ENCODE measurements around the gene SIPA1L3. TPM values are rescaled to one million over a fixed set of nuclear protein-coding genes. Genes with fewer than 3 reads are reported as not detected.

Gene SIPA1L3
- total and polyA plus RNA-seq, 2 donors from 2014 or later = 5.8 to 61.7 TPM

- Histone ChIP-seq H3K4me3 (ENCODE audit: low read length in 3 of 3) (peak overlapping the region in 1 of 3 donors; percentile 47), H3K9ac (ENCODE audit: low read length in 3 of 3) (peak overlapping the region in 1 of 3 donors; percentile 46), H3K27ac (ENCODE audit: low read depth in 2 of 2, low read length in 2 of 2) (no peak overlapping the region), H3K9me3 (ENCODE audit: control insufficient read depth in 2 of 3, insufficient read depth in 1 of 3, low read length in 3 of 3) (no peaks in the 10 kb centered on the region), H3K36me3 (ENCODE audit: control insufficient read depth in 2 of 3, insufficient read depth in 3 of 3, low read length in 3 of 3) (no peaks in the 10 kb centered on the region), H3K27me3 (ENCODE audit: control insufficient read depth, insufficient read depth, low read length) (no peaks in the 10 kb centered on the region), H3K4me1 (ENCODE audit: control insufficient read depth in 2 of 3, insufficient read depth in 2 of 3, low read depth in 1 of 3, low read length in 3 of 3) (peaks cover 0 to 2% (median 0%) of the 10 kb centered on the region in 3 donors)
- FAIRE-seq (no peak), DNase-seq (no peak)
- intact Hi-C loops (cut with DNase I) = no loop called here
- TF ChIP-seq CTCF (IDR thresholded peaks at IDR 0.05; ENCODE audit: borderline replicate concordance, extremely low read depth, insufficient read depth) = no peak
Measured at GRCh38 chr19:38243279-38243673, 336.3 kb downstream of the SIPA1L3 start.

GRCh38 chr19:38245826-38246498 is 339.0 kb downstream of the SIPA1L3 start:
- Histone ChIP-seq H3K9ac (ENCODE audit: low read length in 3 of 3) (no peak overlapping the region), H3K36me3 (ENCODE audit: control insufficient read depth in 2 of 3, insufficient read depth in 3 of 3, low read length in 3 of 3) (no peaks in the 10 kb centered on the region), H3K27ac (ENCODE audit: low read depth in 2 of 2, low read length in 2 of 2) (no peak overlapping the region), H3K9me3 (ENCODE audit: control insufficient read depth in 2 of 3, insufficient read depth in 1 of 3, low read length in 3 of 3) (no peaks in the 10 kb centered on the region), H3K4me1 (ENCODE audit: control insufficient read depth in 2 of 3, insufficient read depth in 2 of 3, low read depth in 1 of 3, low read length in 3 of 3) (peaks cover 0 to 5% (median 0%) of the 10 kb centered on the region in 3 donors), H3K27me3 (ENCODE audit: control insufficient read depth, insufficient read depth, low read length) (no peaks in the 10 kb centered on the region), H3K4me3 (ENCODE audit: low read length in 3 of 3) (no peak overlapping the region)
- FAIRE-seq (no peak), DNase-seq (no peak)
- TF ChIP-seq CTCF (IDR thresholded peaks at IDR 0.05; ENCODE audit: borderline replicate concordance, extremely low read depth, insufficient read depth) = no peak
- intact Hi-C loops (cut with DNase I) = loop anchor here (5.0 kb wide), 1 partner anchor 86 kb away; no protein-coding TSS in a partner anchor

- no peak for TF ChIP-seq CTCF (IDR thresholded peaks at IDR 0.05; ENCODE audit: borderline replicate concordance, extremely low read depth, insufficient read depth)
- no peaks in the 10 kb centered on the region for H3K27me3 ChIP-seq (ENCODE audit: control insufficient read depth, insufficient read depth, low read length)
- H3K4me3 ChIP-seq (ENCODE audit: low read length in 3 of 3) = no peak overlapping the region
- H3K4me1 ChIP-seq (ENCODE audit: control insufficient read depth in 2 of 3, insufficient read depth in 2 of 3, low read depth in 1 of 3, low read length in 3 of 3) = peaks cover 0 to 7% (median 4%) of the 10 kb centered on the region in 3 donors
- intact Hi-C loops (cut with DNase I) = loop anchor here (5.0 kb wide), 1 partner anchor 85 kb away; no protein-coding TSS in a partner anchor
- H3K27ac ChIP-seq (ENCODE audit: low read depth in 2 of 2, low read length in 2 of 2) = no peak overlapping the region
- H3K9ac ChIP-seq (ENCODE audit: low read length in 3 of 3) = no peak overlapping the region
- no peak for FAIRE-seq
- DNase-seq = no peak
- no peaks in the 10 kb centered on the region for H3K36me3 ChIP-seq (ENCODE audit: control insufficient read depth in 2 of 3, insufficient read depth in 3 of 3, low read length in 3 of 3)
- H3K9me3 ChIP-seq (ENCODE audit: control insufficient read depth in 2 of 3, insufficient read depth in 1 of 3, low read length in 3 of 3) = no peaks in the 10 kb centered on the region
Measured at GRCh38 chr19:38247126-38247525, 340.1 kb downstream of the SIPA1L3 start.
